HG03575 (cell line): Measurements from ENCODE around the gene EIF2A.
"Not testable (repeated sequence)": the region's sequence is repeated elsewhere in the genome, so short reads cannot be mapped to it uniquely, and the experiment has no call there.

Source experiments
- ATAC-seq: cut with Tn5 transposase; IDR thresholded peaks from one replicate; pipeline ENCODE4 v1.9.1; 2021; ENCODE audit not compliant: unreplicated experiment, insufficient number of reproducible peaks, low FRiP score; ENCODE audit errors: extremely low read depth

The EIF2A gene

DNA sequence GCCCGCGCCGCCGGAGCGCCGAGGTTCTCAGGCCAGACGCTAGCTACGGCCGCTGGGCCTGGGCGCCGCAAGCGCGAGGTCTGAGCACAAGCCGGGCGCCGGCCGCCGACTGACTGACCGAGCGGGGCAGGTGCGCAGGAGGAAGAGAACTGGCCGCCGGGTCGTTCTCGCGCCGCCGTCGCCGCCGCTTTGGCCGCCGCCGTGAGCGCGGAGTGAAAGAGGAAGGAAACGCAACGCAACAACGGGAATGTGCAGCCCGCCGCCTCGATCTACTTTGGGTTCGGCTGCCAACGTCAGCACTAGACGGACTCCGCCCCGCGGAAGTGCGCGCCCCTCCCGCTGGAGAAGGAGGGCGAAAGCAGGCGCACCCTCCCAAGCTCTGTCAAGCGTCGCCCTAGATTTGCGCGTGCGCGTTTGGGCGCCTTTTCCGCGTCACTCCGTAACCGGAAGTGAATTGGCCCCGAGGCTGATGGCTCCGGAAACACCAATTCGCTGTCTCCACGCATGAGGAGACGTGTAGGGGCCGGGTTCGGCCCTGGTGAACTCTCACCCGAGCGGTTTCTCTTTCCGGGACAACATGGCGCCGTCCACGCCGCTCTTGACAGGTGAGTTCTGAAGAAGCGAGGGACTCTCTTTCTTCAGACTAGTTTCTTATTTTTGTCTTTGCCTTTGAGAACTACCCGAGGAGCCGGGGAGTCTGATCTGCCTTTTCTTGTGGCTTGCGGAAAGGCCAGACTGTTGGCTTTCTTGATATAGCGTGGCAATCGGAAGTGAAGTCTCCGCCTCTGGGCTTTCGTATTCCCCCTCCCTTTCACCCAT lies at the start of gene EIF2A, which contains the start of gene SERP1:
Gene EIF2A, plus strand, starts transcription at position 562 of the 819 bp plus-strand sequence. Its CDS starts 16 bp downstream, at position 578.
Gene SERP1, minus strand, starts transcription at position 271 of the 819 bp plus-strand sequence. CDS start 361 bp downstream, outside the sequence.
- peak; percentile 73 for ATAC-seq

DNA sequence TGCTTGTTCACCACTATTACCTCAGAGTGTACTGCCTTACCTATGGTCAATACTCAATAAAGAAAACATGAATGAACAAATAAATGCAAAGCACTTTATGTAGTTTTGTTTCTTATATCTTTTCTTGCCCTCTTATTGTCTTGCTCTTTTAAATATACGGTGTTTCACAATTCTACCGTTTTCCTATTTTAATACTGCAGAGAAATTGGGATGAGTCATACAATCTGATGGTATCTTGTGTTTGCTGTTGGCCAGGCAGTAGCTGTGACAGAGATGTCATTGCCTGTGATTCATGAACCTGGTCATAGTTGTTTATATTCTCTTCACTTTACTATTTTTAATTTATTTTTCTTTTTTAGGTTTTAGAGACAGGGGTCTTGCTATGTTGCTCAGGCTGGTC lies 48.6 kb upstream of the EIF2A start:
- no peak for ATAC-seq

- not testable (repeated sequence) for ATAC-seq
Measured at GRCh38 chr3:150500960-150501359, 45.6 kb upstream of the EIF2A start.

GRCh38 chr3:150503402-150504099 lies 43.0 kb upstream of the EIF2A start:
- ATAC-seq = no peak

DNA sequence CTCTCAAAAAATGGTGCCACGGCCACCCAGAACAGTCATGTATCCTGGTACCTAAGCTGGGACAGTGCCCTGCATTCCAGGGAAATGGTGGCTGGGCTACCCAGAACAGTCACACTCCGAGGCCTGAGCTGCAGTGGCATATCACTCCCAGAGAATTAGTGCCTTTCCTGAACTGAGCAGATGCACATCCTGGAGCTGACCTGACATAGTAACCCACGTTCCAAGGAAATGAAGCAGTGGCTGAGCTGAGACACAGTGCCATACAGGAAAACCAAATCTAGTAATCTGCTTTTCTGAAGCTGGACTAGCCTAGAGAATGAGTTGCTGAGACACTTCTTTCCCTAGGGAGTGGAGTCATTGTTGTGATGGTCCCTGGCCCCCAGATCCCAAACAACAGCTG lies 42.1 kb upstream of the EIF2A start:
- no peak for ATAC-seq

DNA sequence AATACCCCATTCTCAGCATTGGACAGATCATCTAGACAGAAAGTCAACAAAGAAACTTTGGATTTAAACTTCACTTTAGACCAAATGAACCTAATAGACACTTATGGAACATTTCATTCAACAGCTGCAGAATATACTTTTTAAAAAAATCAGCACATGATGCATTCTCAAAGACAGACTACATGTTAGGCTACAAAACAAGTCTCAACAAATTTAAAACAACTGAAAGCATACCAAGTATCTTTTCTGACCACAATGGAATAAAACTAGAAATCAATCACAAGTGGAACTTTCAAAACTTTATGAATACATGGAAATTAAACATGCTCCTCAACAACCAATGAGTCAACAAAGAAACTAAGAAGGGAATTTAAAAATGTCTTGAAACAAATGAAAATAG lies 38.2 kb upstream of the EIF2A start:
- no peak for ATAC-seq

DNA sequence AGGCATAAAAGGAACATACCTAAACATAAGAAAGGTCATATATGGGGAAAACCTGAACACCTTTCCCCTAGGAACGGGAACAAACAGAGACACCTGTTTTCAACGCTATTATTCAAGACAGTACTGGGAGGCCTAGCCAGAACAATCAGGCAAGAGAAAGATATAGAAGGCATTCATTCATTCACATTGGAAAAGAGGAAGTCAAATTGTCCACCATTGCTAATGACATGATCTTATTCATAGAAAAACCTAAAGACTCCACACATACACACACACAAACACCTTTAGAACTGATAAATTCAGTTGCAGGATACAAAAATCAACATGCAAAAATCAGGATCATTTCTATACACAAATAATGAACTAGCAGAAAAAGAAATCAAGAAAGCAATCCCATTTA lies 36.8 kb upstream of the EIF2A start:
- no peak for ATAC-seq

GRCh38 chr3:150511122-150511821 lies 35.3 kb upstream of the EIF2A start:
- no peak for ATAC-seq

- no peak for ATAC-seq
Measured at GRCh38 chr3:150515210-150515609, 31.4 kb upstream of the EIF2A start.

DNA sequence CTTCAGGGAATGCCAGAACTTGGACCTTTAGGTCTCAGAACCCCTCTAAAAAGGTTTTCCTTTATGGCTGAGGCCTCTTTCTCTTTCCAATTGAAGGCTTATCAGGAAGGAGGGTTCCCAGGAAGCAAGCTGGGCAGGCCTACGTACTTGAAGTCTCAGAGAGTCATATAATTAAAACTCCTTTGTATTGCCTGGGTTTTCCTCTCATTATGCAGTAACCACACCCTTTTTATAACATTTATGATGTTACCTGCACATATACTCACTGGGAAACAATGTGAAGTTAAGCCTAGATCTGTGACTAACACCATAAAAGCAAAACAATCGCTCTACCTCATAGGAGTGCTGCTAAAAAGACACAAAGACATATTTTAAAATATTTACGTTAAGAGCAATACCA lies 27.6 kb upstream of the EIF2A start:
- no peak for ATAC-seq

DNA sequence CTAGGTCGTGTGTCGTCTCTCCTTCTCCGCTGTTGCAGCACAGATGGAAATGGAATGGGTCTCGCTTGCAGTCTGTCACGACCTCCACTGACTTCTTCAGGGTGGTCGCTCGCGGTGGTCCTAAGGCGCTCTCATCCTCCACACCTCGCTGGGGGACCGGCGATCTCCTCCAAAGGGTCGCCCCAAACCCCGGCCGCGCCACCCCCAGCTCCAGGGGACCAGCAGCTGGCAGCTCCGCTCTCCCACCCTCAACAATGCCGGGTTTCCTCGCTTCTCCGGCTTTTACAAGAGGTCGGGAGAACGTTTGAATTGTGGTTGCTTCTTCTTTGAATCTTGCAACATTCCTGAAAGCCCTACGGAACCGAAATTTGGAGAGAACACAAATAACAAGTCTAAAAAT lies 26.2 kb upstream of the EIF2A start:
- no peak for ATAC-seq

- ATAC-seq = no peak
Measured at GRCh38 chr3:150521463-150521862, 25.1 kb upstream of the EIF2A start.

DNA sequence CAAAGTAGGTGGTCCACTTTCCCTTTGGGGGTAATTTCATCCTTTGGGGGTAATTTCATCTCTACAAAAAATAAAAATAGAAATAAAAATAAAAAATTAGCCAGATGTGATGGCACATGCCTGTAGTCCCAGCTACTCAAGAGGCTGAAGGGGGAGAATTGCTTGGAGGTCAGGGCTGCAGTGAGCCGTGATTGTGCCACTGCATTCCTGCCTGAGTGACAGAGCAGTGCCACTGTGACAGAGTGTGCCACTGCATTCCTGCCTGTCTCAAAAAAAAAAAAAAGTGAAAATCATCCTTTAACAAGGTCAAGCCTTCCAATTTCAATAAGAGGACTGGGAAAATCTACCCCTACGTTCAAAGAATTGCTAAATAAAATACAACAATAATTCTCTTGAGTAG lies 23.0 kb upstream of the EIF2A start:
- ATAC-seq = no peak

GRCh38 chr3:150527464-150528255 lies 18.9 kb upstream of the EIF2A start:
- no peak for ATAC-seq

DNA sequence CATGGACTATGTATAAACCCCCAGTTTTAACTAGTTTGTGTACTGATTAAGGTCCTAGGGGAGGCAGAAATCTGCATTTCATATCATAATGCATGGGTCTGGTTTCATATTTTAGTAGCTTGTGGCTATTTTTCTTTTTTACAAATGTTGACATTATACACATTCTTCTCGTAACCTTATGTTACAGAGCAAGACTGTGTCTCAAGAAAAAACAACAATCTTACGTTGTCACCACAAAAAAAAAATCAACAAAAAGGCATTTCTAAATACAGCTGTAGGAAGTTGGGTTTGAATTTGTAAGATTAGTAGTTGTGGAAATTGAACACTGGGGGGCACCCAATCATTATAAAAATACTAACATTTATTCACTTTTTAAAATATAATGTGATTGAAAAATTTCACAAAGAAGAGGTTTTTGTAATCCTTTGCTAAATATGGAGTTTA lies 18.2 kb upstream of the EIF2A start:
- no peak for ATAC-seq

DNA sequence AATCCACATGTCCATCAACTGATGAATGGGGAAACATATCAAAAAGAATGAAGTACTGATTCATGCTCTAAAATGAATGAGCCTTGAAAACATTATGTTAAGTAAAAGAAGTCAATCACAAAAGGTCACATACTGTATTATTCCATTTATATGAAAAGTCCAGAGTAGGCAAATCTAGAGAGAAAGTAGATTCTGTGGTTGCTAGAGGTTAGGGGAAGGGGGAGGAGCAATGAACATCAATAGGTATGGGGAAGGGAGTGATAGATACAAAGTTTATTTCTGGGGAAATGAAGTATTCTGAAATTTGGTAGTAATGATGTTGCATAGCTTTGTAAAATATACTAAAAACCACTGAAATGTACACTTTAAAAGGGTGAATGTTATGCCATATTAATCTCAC lies 14.8 kb upstream of the EIF2A start:
- ATAC-seq = no peak

DNA sequence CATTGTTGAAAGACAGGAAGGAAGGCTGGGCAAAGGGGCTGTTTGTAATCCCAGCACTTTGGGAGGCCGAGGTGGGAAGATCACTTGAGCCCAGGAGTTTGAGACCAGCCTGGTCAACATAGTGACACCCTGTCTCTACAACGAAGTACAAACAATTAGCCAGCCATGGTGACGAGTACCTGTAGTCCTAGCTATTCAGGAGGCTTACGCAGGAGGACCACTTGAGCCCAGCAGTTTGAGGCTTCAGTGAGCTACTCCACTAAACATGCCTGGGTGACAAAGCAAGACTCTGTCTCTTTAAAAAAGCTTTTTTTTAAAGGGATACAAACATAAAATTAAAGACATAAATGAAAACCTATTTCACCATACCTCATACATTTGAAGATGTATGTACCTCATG lies 11.4 kb upstream of the EIF2A start:
- ATAC-seq = no peak

- ATAC-seq = no peak
Measured at GRCh38 chr3:150538324-150539208, 8.0 kb upstream of the EIF2A start.
